Trophoblast cell (in vitro differentiated cells and primary cell): ENCODE measurements around the gene VPS25.

Experiments
- DNase-seq, 2 donors: peaks; one replicate each; pipeline ENCODE4 v3.0.0-alpha.2; 2016
- H2AFZ ChIP-seq: 2 replicates; pipeline ENCODE4 v1.6.1; 2013; ENCODE audit warnings: low read length, moderate library complexity, mild to moderate bottlenecking; ENCODE audit not compliant: insufficient read depth, poor library complexity
- H2AK5ac ChIP-seq: 2 replicates; pipeline ENCODE4 v1.6.1; 2013; ENCODE audit warnings: mild to moderate bottlenecking, low read length
- H2BK120ac ChIP-seq: 2 replicates; pipeline ENCODE4 v1.6.1; 2013; ENCODE audit warnings: low read length, mild to moderate bottlenecking, moderate library complexity; ENCODE audit not compliant: insufficient read depth, poor library complexity
- H2BK12ac ChIP-seq: 2 replicates; pipeline ENCODE4 v1.6.1; 2013; ENCODE audit warnings: mild to moderate bottlenecking, low read length, moderate library complexity
- H2BK5ac ChIP-seq: 2 replicates; pipeline ENCODE4 v1.6.1; 2013; ENCODE audit warnings: low read length, low read depth, moderate library complexity, mild to moderate bottlenecking; ENCODE audit not compliant: poor library complexity
- H3K14ac ChIP-seq: 2 replicates; pipeline ENCODE4 v1.6.1; 2013; ENCODE audit warnings: mild to moderate bottlenecking, low read length
- H3K18ac ChIP-seq: 2 replicates; pipeline ENCODE4 v1.6.1; 2013; ENCODE audit warnings: mild to moderate bottlenecking, low read length
- H3K23ac ChIP-seq: 2 replicates; pipeline ENCODE4 v1.6.1; 2013; ENCODE audit warnings: low read length
- H3K27ac ChIP-seq: 2 replicates; pipeline ENCODE4 v1.5.1; 2013; ENCODE audit warnings: low read depth, mild to moderate bottlenecking, inconsistent platforms, low read length, moderate library complexity
- H3K27me3 ChIP-seq: 2 replicates; pipeline ENCODE4 v1.6.1; 2013; ENCODE audit warnings: inconsistent platforms, mild to moderate bottlenecking, low read length, moderate library complexity; ENCODE audit not compliant: insufficient read depth
- H3K36me3 ChIP-seq, 2 experiments: 1 replicate in 1 of 2; 2 replicates in 1 of 2; pipeline ENCODE4 v1.6.1; 2013; ENCODE audit warnings: low read length in 2 of 2, mild to moderate bottlenecking in 2 of 2, moderate library complexity in 1 of 2; ENCODE audit not compliant: insufficient read depth in 2 of 2, control insufficient read depth in 1 of 2
- H3K4ac ChIP-seq: 2 replicates; pipeline ENCODE4 v1.6.1; 2013; ENCODE audit warnings: low read depth, mild to moderate bottlenecking, low read length, moderate library complexity
- H3K4me1 ChIP-seq, 2 experiments: 1 replicate in 1 of 2; 2 replicates in 1 of 2; pipeline ENCODE4 v1.6.1; 2013; ENCODE audit warnings: low read length in 2 of 2, mild to moderate bottlenecking in 2 of 2, moderate library complexity in 1 of 2; ENCODE audit not compliant: insufficient read depth in 2 of 2, control insufficient read depth in 1 of 2
- H3K4me2 ChIP-seq: 2 replicates; pipeline ENCODE4 v1.6.1; 2013; ENCODE audit warnings: inconsistent platforms, mild to moderate bottlenecking, low read length, moderate library complexity
- H3K4me3 ChIP-seq: 2 replicates; pipeline ENCODE4 v1.5.1; 2013; ENCODE audit warnings: mild to moderate bottlenecking, low read depth, low read length, inconsistent platforms
- H3K79me1 ChIP-seq: one replicate; pipeline ENCODE4 v1.6.1; 2013; ENCODE audit warnings: low read length
- H3K79me2 ChIP-seq: 2 replicates; pipeline ENCODE4 v1.6.1; 2013; ENCODE audit warnings: low read length, mild to moderate bottlenecking; ENCODE audit not compliant: control insufficient read depth, insufficient read depth, poor library complexity
- H3K9ac ChIP-seq: 2 replicates; pipeline ENCODE4 v1.6.1; 2013; ENCODE audit warnings: mild to moderate bottlenecking, low read length
- H3K9me3 ChIP-seq: 2 replicates; pipeline ENCODE4 v1.6.1; 2013; ENCODE audit warnings: low read depth, mild to moderate bottlenecking, control low read depth, inconsistent platforms, low read length; ENCODE audit not compliant: insufficient read depth
- H4K12ac ChIP-seq: 2 replicates; pipeline ENCODE4 v1.6.1; 2013; ENCODE audit warnings: low read depth, mild to moderate bottlenecking, low read length, moderate library complexity
- H4K8ac ChIP-seq: 2 replicates; pipeline ENCODE4 v1.6.1; 2013; ENCODE audit warnings: low read depth, mild to moderate bottlenecking, low read length, moderate library complexity
- H4K91ac ChIP-seq: one replicate; pipeline ENCODE4 v1.6.1; 2013; ENCODE audit warnings: low read depth, mild to moderate bottlenecking, low read length, moderate library complexity
- WGBS: extraction: QIAGEN DNeasy Blood & Tissue Kit; methylation state at CpG from one replicate; pipeline ENCODE4 v1.1.7; 2013; ENCODE audit warnings: missing lambda C conversion rate; ENCODE audit not compliant: insufficient read length, insufficient coverage; ENCODE audit errors: extremely low coverage; 5-methylcytosine and 5-hydroxymethylcytosine counted together

Gene VPS25

DNA sequence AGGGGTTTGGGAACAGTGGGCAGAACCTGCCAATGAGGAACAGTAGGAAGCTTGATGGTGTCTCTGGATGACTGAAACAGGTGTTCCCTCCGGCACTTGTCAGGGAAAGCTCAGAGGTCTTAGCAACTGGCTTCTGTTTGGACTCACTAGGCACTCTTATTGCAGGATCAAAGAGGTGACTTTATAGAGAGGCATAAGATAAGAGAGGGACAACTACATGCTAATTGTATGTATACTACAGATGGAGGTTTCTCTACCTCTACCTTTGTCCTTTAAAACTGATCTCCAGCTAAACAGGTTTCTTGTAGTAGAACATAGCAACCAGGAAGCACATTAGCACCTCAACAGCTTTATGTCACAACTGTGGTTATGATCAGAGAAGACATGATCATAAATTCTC, 33.0 kb downstream of the VPS25 start:
- WGBS = no CpG with 5 or more reads among the region's 1 CpG
- no peaks in the 10 kb centered on the region for H3K79me1 ChIP-seq

DNA sequence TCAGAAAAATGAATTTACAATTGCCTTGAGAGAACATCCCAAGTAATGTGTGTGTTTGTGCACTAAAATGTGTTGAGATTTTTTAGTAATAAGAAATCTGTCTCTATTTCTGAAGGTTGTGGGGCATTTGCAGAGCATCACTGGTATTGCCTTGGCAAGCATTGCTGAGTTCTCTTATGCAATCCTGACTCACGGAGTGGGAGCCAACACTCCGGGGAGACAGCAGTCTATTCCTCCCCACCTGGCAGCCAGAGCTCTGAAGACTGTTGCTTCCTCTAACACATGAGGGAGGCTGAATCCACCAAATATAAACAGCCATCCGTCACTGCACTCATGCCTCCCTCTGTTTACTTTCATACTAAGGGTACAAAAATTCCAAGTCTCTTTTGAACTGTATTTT, 36.0 kb downstream of the VPS25 start:
- Histone ChIP-seq H3K14ac (no peak overlapping the region), H3K36me3 (peaks cover 12 to 15% of the 10 kb centered on the region in 2 experiments), H3K18ac (no peak overlapping the region), H4K8ac (no peak overlapping the region), H3K4ac (no peak overlapping the region), H3K79me1 (no peaks in the 10 kb centered on the region), H2AFZ (no peak overlapping the region), H2AK5ac (no peak overlapping the region), H2BK12ac (no peak overlapping the region), H3K9ac (no peak overlapping the region), H4K91ac (no peak overlapping the region), H3K79me2 (no peaks in the 10 kb centered on the region), H2BK120ac (no peak overlapping the region), H3K4me1 (no peaks in the 10 kb centered on the region), H3K4me3 (no peak overlapping the region), H3K27me3 (no peaks in the 10 kb centered on the region), H2BK5ac (no peak overlapping the region), H3K27ac (no peak overlapping the region), H3K9me3 (no peaks in the 10 kb centered on the region), H3K23ac (no peak overlapping the region), H3K4me2 (no peak overlapping the region), H4K12ac (no peak overlapping the region)
- no CpG with 5 or more reads among the region's 3 CpGs for WGBS
- peak in 1 of 2 donors; percentile 12 for DNase-seq

More for the DNA sequence above, 33.0 kb downstream of the VPS25 start:
- Histone ChIP-seq H3K4me3 (no peak overlapping the region), H3K4me2 (no peak overlapping the region), H3K14ac (no peak overlapping the region), H4K8ac (no peak overlapping the region), H2AFZ (no peak overlapping the region), H3K27ac (no peak overlapping the region), H4K12ac (no peak overlapping the region), H3K27me3 (no peaks in the 10 kb centered on the region), H2BK12ac (no peak overlapping the region), H3K4me1 (no peaks in the 10 kb centered on the region), H3K4ac (no peak overlapping the region), H3K18ac (no peak overlapping the region), H2BK120ac (no peak overlapping the region), H2AK5ac (no peak overlapping the region), H3K9ac (no peak overlapping the region), H2BK5ac (no peak overlapping the region), H3K9me3 (no peaks in the 10 kb centered on the region), H3K79me2 (no peaks in the 10 kb centered on the region), H3K36me3 (peaks cover 4 to 9% of the 10 kb centered on the region in 2 experiments), H3K23ac (no peak overlapping the region), H4K91ac (no peak overlapping the region)
- DNase-seq = no peak

DNA sequence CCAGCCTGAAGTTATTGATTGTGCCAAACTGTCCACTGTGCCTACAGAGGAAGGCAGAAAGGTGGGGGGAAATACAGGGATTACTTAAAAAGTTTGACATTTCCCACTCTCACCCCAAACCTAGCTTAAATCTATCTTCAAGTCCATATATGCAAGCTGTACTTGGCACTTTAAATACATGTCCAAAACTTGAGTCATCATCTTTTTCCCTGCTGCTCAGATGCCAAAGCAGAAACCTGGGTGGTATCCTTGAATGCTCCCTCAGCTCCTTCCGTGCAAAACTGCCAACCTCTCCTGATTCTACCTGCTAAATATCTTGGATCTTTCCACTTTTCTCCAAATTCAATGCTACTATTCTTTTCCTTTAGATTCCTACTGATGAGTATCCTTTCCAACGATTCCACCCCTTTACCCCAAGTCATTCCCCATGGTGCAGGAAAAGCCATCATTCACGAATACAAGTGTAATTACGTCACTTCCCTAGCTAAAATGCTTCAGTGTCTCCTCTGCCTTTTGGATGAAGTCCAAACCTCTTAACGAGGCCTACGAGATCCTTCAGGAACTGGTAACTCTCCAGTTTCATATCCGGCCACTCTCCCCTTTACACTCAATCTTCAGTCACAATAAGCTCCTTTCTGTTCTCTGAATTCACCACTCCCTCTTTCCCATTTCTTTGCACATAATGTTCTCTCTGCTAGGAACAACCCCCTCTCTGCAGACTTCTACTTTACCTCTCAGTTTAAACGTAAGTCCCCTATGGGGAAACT, 41.6 kb downstream of the VPS25 start:
- Histone ChIP-seq H2AFZ (no peak overlapping the region), H3K9me3 (peaks cover 4% of the 10 kb centered on the region), H3K23ac (no peak overlapping the region), H3K4me1 (no peaks in the 10 kb centered on the region), H3K4me3 (no peak overlapping the region), H3K79me1 (no peaks in the 10 kb centered on the region), H3K14ac (no peak overlapping the region), H4K91ac (no peak overlapping the region), H3K9ac (no peak overlapping the region), H3K36me3 (peaks cover 32 to 59% of the 10 kb centered on the region in 2 experiments), H3K27me3 (no peaks in the 10 kb centered on the region), H2BK12ac (no peak overlapping the region), H2BK5ac (no peak overlapping the region), H3K4ac (no peak overlapping the region), H2BK120ac (no peak overlapping the region), H2AK5ac (no peak overlapping the region), H4K12ac (no peak overlapping the region), H4K8ac (no peak overlapping the region), H3K27ac (no peak overlapping the region), H3K79me2 (no peaks in the 10 kb centered on the region), H3K18ac (no peak overlapping the region), H3K4me2 (no peak overlapping the region)
- WGBS = no CpG with 5 or more reads among the region's 8 CpGs
- no peak for DNase-seq

DNA sequence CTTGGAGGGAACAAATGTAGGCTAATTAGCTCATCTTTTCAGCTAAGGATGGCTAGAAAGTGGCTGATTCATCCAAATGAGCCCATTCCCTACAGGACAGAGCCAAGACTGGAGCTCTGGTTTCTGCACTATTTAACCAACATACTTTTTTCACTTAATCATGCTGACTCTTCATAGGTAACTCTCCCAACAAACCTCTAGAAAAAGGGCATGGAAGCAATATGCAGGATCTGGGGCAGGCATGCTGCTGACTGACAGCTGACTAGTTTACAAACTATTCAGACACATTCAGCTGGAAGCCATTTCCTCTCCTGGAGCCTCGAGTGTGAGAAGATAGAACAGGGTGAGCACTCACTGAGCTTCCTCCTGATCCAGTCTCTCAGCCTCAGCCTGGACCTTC, 44.6 kb downstream of the VPS25 start:
- H3K18ac ChIP-seq = no peak overlapping the region
- no peaks in the 10 kb centered on the region for H3K4me1 ChIP-seq
- peak; percentile 8 to 47 for DNase-seq

More for the DNA sequence above, 44.6 kb downstream of the VPS25 start:
- Histone ChIP-seq H4K8ac (no peak overlapping the region), H3K79me2 (no peaks in the 10 kb centered on the region), H2BK12ac (no peak overlapping the region), H3K4me2 (no peak overlapping the region), H3K4ac (no peak overlapping the region), H2BK5ac (no peak overlapping the region), H2BK120ac (no peak overlapping the region), H3K9ac (no peak overlapping the region), H3K79me1 (no peaks in the 10 kb centered on the region), H3K23ac (no peak overlapping the region), H4K91ac (no peak overlapping the region), H2AK5ac (no peak overlapping the region), H3K14ac (no peak overlapping the region), H4K12ac (no peak overlapping the region), H3K27ac (no peak overlapping the region), H3K36me3 (peaks cover 26 to 54% of the 10 kb centered on the region in 2 experiments), H3K4me3 (no peak overlapping the region), H3K27me3 (no peaks in the 10 kb centered on the region), H3K9me3 (peaks cover 4% of the 10 kb centered on the region), H2AFZ (no peak overlapping the region)
- no CpG with 5 or more reads among the region's 1 CpG for WGBS
